Globus pallidus (tissue), 1 donor: Measurements from ENCODE around the gene CUBN.

Experiments used
- DNase-seq: peaks from one replicate; pipeline ENCODE4 v3.0.0-alpha.2; 2015; ENCODE audit warnings: low spot score

Gene CUBN

DNA sequence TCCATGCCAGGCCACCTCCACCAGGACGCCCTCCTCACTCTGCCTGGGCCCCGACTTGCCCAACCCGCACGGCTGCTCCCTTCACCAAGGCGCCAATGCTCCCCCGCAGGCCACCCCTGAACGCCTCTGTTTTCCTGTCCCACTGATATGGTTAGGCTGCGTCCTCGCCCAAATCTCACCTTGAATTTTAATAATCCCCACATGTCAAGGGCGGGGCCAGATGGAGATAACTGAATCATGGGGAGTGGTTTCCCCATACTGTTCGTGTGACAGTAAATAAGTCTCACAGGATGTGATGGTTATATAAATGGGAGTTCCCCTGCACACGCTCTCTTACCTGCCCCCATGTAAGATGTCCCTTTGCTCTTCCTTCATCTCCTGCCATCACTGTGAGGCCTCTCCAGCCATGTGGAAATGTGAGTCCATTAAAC is 342.2 kb downstream of the CUBN start:
- no peak for DNase-seq

DNA sequence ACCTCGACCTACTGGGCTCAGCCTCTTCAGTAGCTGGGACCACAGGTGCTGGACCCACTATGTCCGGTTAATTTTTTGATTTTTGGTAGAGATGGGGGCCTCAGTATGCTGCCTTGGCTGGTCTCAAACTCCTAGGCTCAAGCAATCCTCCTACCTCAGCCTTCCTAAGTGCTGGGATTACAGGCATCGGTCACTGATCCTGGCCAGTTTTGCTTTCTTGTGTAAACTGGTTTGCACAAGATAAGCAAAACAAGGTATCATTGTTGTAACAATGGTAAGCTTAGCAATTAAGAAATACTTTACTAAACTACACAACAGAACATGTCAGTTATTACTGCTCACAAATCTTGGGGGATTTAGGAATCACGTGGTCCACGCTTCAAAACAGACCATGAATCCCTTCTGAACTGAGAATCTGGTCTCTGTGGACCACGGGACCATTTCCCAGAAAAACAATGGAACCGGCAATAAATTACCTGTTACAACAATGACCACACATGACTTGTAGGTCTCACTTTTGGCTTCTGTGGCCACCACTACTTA is 349.2 kb downstream of the CUBN start:
- no peak for DNase-seq

DNA sequence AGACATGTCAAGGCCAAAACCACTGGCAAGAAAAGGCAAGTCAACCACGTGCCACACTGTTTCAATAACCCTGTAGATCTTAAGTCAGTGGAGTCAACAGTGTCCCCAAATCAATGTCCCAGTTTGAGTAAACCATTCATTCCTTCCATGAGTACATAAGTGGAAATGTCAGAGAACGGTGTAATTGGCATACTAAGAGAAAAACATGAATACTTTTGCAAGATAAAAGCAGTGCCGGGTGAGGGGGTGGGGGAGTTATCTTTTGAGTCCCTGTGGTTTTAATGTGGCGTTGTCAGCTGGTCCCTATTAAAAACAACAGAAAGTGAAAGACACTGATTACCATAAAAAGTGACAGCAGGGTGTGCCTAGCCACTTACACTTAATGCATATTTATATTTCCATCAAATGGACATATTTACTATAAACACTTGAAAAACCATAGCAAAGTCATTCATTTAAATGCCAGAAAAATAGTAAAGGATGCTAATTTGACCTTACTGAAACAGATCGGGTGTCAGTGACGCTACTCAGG is 350.2 kb downstream of the CUBN start:
- DNase-seq, result no peak

DNA sequence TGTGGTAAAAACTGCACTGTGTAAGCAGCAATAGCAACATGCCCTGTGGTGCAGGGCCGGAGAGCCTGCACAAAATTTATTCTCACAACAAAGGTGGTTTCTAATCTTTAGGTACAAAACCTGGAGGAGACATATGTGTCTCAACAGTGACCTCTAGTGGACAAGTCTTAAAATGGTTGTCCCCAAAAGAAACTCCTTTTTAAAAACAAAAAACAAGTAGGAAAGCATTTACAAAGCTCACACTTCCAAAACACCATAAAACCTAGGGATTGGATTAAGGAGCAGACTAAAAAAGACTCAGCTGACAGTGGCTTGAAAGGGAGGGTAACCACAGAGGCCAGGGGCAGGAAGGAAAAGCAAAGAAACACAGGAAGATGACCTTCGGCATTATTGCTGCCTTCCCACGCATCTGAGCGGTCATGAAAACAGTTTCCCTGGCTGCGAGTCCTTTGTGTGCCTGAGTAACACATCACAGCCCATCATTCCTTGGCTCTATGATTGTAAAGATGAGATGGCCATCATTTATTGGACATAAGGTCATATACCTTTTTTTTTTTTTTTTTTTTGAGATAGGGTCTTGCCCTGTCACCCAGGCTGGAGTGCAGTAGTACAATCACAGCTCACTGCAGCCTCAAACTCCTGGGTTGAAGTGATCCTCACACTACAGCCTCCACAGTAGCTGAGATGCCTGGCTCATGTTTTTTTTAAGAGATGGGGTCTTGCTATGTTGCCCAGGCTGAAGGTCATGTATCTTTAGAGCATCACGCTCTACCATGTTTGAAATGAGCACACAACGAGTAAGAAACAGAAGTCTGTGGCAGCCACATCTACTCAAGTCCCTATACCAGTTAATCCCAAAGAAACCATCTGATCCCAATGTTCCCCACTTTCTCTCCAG is 351.9 kb downstream of the CUBN start:
- peak; percentile 34 for DNase-seq

DNA sequence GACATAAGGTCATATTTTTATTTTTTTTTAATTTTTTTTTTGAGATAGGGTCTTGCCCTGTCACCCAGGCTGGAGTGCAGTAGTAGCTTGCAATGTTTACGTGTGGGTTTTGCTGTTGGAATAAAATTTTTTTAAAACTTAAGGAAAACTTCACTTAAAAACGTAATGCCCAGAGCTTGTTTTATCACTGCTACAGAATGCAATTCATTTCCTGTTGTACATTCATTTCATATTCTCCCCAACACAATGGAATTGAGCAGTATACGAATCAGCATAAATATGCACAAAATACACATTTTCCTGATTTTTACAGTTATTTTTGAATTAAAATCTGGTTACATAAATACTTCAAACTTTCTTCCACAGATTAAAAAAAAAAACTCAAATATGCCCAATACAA is 352.7 kb downstream of the CUBN start:
- no peak for DNase-seq
